HG03196 (cell line): ENCODE measurements around the gene KCNQ4.

Source experiments
- ATAC-seq: cut with Tn5 transposase; IDR thresholded peaks from one replicate; pipeline ENCODE4 v1.9.1; 2021; ENCODE audit not compliant: unreplicated experiment

The KCNQ4 gene

GRCh38 chr1:40818264-40818961 lies 34.8 kb downstream of the KCNQ4 start:
- ATAC-seq, result peak; percentile 69

- ATAC-seq, result no peak
Observed at GRCh38 chr1:40819101-40819500, 35.5 kb downstream of the KCNQ4 start.

- no peak for ATAC-seq
Observed at GRCh38 chr1:40820251-40820797, 36.7 kb downstream of the KCNQ4 start.

GRCh38 chr1:40820911-40821693 lies 37.5 kb downstream of the KCNQ4 start:
- ATAC-seq, result no peak

- ATAC-seq, result no peak
Observed at GRCh38 chr1:40822890-40823289, 39.3 kb downstream of the KCNQ4 start.

GRCh38 chr1:40823345-40823744 lies 39.8 kb downstream of the KCNQ4 start:
- ATAC-seq, result no peak

- no peak for ATAC-seq
Observed at GRCh38 chr1:40823983-40824382, 40.4 kb downstream of the KCNQ4 start.

GRCh38 chr1:40824591-40825434 lies 41.2 kb downstream of the KCNQ4 start:
- ATAC-seq, result no peak

- ATAC-seq, result no peak
Observed at GRCh38 chr1:40825435-40825788, 41.8 kb downstream of the KCNQ4 start.

GRCh38 chr1:40825996-40826395 lies 42.4 kb downstream of the KCNQ4 start:
- ATAC-seq, result no peak

GRCh38 chr1:40829631-40830245 lies 46.2 kb downstream of the KCNQ4 start:
- ATAC-seq, result no peak

GRCh38 chr1:40830419-40830943 lies 46.9 kb downstream of the KCNQ4 start:
- ATAC-seq, result no peak

GRCh38 chr1:40831001-40831732 lies 47.6 kb downstream of the KCNQ4 start:
- ATAC-seq, result no peak

- ATAC-seq, result no peak
Observed at GRCh38 chr1:40833979-40834378, 50.4 kb downstream of the KCNQ4 start.

GRCh38 chr1:40834968-40835545 lies 51.5 kb downstream of the KCNQ4 start:
- no peak for ATAC-seq

GRCh38 chr1:40836283-40836682 lies 52.7 kb downstream of the KCNQ4 start:
- no peak for ATAC-seq

- no peak for ATAC-seq
Observed at GRCh38 chr1:40837601-40838000, 54.0 kb downstream of the KCNQ4 start.

- ATAC-seq, result no peak
Observed at GRCh38 chr1:40838045-40838979, 54.7 kb downstream of the KCNQ4 start.
